Measurements from ENCODE around the gene SCFD2. TPM values are rescaled to one million over a fixed set of nuclear protein-coding genes. Genes with fewer than 3 reads are reported as not detected.
"Not testable (repeated sequence)": the region's sequence is repeated elsewhere in the genome, so short reads cannot be mapped to it uniquely, and the experiment has no call there.

The SCFD2 gene
- total and polyA plus RNA-seq, 10 of the 15 experiments (the other 5 are each of a cell fraction or from before 2014, with no cell fraction given), result 4.8 to 37.6 (median 24.9) TPM

- no peak for TF ChIP-seq E4F1 (IDR thresholded peaks at IDR 0.05; ENCODE audit: borderline replicate concordance, partially characterized antibody)
- no peak for TF ChIP-seq CTCF (IDR thresholded peaks at IDR 0.05 in 2 of 3, conservative IDR thresholded peaks at IDR 0.05 in 1 of 3; ENCODE audit: control insufficient read depth in 2 of 3, extremely low read depth in 1 of 3, insufficient read depth in 1 of 3, low read depth in 3 of 3, low read length in 3 of 3)
- no peak for TF ChIP-seq TCF12 (IDR thresholded peaks at IDR 0.05; ENCODE audit: low read depth, low read length)
- TF ChIP-seq BCL11A (IDR thresholded peaks at IDR 0.05; ENCODE audit: low read depth, low read length), result no peak
- TF ChIP-seq ATF3 (IDR thresholded peaks at IDR 0.05; ENCODE audit: borderline replicate concordance, extremely low read depth, low read depth, low read length), result no peak
Measured at GRCh38 chr4:52836120-52836519, 529.7 kb downstream of the SCFD2 start (continued).

DNA sequence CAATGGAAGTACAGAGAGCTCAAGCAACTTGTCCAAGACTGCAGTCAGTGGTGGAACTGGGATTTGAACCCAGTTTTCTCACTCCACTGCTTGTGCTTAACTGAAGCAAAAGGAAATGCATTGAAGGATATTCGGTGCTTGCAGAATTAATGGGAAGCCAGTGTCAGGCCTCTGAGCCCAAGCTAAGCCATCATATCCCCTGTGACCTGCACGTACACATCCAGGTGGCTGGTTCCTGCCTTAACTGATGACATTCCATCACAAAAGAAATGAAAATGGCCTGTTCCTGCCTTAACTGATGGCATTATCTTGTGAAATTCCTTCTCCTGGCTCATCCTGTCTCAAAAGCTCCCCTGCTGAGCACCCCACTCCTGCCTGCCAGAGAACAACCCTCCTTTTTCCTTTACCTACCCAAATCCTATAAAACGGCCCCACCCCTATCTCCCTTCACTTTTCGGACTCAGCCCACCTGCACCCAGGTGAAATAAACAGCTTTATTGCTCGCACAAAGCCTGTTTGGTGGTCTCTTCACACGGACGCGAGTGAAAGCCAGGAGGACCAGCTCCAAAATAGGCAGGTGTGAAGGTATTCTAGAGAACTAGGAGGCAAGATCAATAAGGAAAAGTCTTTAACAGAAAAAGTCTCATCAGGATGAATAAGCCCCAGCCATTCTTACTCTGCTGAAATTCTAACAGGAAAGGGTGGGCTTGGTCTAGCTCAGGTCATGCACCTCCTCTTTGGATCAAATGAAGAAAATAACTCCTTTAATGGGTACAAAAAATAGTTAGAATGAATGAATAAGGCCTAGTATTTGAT is 531.0 kb downstream of the SCFD2 start:
- DNase-seq (ENCODE audit: low read depth, low spot score); in situ Hi-C loops (cut with MboI); H3K4me2 ChIP-seq (ENCODE audit: control insufficient read depth, insufficient read depth); H3K9ac ChIP-seq (ENCODE audit: control insufficient read depth, insufficient read depth, low read length); H3K27me3 ChIP-seq (replicated peaks in 1 of 2; ENCODE audit: control insufficient read depth in 2 of 2, insufficient read depth in 2 of 2, low read length in 1 of 2); H3K36me3 ChIP-seq (ENCODE audit: control insufficient read depth in 2 of 2, insufficient read depth in 2 of 2, low read length in 1 of 2); intact Hi-C loops (cut with micrococcal nuclease; ENCODE audit: unreplicated experiment); POLR2A ChIA-PET; SMC1A ChIA-PET (ENCODE audit: uncharacterized antibody, unreplicated experiment); H4K20me1 ChIP-seq (ENCODE audit: control insufficient read depth, insufficient read depth); H2AFZ ChIP-seq (ENCODE audit: control insufficient read depth, low read depth, low read length); H3K9me3 ChIP-seq (replicated peaks; ENCODE audit: control insufficient read depth, insufficient read depth, low read length); FAIRE-seq; ATAC-seq; H3K4me3 ChIP-seq; CTCF ChIA-PET; BruUV-seq (replicated peaks); H3K4me1 ChIP-seq (ENCODE audit: control insufficient read depth, insufficient read depth, low read length); H3K79me2 ChIP-seq (ENCODE audit: control insufficient read depth, insufficient read depth, low read length); H3K27ac ChIP-seq (ENCODE audit: control insufficient read depth, insufficient read depth): not testable (repeated sequence)
- RAD21 ChIA-PET (ENCODE audit: unreplicated experiment), result interaction anchor here (0.6 kb wide), 1 partner anchor 13 kb away, joined by 3 read pairs; no protein-coding TSS in a partner anchor
- WGBS (ENCODE audit: insufficient coverage, insufficient replicate concordance, low lambda C conversion rate, missing lambda C conversion rate), result 43% methylated on average over 8 of the region's 8 CpGs
